Activated CD4-positive, CD25-positive, alpha-beta regulatory T cell (primary cell): Measurements from ENCODE around the gene CCDC182.

ENCODE experiments used
- DNase-seq, 4 experiments: peaks; one replicate each; lab custom pipeline; 2025; lab: John Stamatoyannopoulos, UW

Gene CCDC182

DNA sequence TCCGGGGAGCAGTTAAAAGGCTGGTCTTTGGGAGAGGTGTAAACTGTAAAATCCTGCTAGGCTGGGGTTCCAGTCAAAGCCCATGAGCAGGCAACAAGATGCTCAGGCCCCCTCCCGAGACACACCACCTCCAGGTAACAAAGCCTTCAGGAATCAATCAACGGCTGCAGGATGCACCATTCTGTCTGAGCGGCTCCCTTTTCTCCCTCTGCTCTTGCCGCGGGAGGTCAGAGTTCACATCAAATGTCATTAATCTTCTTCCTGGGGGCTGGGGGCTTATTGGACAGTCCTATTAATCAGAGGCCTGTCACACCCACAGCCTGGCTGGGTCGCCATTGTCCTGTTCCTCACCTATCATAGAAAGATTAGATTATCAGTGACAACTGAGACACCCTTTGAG is 11.9 kb upstream of the CCDC182 start:
- no peak for DNase-seq

DNA sequence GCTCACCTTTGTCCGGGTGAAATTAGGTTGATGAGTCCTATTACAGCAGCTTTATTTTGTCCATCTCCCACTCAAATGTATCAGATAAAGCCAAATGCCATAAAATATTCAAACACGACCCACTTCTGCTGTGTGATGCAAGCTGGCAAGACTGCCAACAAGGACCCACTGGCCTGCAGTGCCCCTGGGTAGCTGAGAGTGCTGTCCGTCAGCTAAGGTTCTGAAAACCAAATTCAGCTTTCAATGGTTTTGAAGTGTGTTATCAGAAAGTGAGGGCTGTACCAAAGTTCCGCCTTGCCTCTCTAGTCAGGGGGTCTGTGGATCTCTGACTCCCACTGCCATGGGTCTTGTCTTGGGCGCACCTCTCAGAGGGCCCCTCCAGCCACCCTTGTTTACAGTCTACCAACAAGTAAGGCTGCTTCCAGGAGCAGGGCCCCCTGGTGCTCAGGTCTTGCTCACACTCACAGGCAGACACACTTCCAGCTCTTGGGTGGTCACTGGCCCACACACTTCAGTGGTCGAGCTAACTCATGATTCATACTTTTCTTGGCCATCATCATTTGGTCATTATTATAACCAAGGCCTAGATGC is 10.5 kb upstream of the CCDC182 start:
- DNase-seq = no peak

DNA sequence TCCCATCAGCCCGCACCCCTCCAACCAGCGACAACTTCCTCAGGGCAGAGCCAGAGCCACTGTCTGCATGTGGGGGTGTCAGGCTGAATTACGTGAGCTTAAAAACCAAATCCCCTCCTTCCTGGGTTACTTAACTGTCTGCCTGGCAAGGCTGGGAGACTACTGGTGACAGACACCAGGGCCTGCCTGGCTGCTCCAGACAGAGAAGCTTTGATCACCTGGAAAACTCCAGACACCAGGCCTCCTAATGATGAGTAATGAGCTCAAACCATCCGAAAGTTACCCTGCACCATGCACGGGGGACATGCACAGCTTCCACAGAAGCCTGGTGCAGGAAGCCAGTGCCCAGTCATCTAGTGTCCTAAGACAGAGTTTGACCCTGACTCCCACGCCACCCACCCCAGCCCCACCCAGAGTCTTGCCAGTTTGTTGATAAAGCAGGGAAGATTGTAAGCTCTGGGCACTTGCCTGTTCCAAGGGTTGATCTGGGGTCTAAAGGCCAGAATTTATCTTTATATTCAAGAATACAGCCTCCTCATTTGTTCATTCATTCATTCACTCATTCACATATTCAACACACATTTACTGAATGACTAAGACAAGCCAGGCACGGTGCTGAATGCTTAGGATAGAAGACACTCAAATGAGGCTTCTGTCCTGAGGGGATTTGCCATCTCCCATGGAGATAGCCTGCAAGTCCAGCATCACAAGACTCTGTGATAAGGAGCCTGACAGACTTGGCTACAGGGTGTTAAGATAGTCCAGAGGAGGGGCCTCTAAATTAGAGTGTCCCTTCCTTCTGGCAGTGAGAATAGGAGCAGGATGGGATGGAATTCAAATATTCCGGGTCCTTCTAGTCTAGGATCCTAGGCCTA is 7.2 kb upstream of the CCDC182 start:
- DNase-seq = no peak

DNA sequence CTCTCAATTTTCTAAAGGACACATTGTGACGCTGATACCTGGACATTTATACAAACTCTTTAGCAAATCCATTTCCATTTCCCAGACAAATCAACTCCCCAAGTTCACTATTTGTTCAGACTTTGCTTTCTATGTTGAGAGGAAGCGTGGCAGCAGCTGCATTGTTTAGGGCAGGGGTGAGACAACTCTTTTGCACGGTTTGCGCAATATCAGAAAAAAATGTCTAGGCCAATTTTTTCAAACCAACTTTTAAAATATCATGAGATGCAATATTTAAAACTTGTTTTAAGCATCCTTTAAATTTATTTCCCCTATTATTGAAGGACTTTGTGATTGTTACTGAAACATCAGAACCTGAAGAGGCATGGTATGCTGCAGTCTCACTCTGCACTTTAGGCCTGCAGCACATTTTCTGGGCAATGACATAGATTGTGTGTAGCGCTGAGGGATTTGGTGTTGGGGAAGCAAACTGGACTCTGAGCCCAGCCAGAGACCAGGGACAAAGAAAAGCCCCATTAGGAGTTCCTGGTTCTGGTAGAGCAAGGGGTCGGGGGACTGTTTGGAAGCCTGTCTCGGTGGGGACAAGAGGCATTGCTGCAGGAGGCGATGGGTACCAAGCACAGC is 6.4 kb upstream of the CCDC182 start:
- DNase-seq = no peak

DNA sequence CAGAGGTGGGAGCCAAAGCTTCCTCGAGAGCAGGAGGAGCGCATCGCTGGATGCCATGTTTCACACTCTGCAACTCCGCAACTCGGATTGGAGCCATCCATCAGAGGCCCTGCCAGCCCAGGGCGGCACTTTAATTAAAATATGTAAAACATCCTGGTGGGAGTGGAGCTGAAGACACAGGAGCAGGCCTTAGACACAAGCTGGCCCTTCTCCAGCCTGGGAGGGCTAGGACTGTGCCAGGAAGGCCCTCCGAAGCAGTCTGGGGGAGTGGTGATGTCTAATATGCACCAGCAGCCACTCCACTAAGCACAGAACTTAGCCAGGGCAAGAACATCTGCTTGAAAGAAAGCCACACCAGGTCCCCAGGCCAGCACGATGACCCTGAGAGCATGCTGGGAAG is 5.8 kb upstream of the CCDC182 start:
- no peak for DNase-seq

GRCh38 chr17:57750109-57750871 is 5.2 kb upstream of the CCDC182 start:
- no peak for DNase-seq

DNA sequence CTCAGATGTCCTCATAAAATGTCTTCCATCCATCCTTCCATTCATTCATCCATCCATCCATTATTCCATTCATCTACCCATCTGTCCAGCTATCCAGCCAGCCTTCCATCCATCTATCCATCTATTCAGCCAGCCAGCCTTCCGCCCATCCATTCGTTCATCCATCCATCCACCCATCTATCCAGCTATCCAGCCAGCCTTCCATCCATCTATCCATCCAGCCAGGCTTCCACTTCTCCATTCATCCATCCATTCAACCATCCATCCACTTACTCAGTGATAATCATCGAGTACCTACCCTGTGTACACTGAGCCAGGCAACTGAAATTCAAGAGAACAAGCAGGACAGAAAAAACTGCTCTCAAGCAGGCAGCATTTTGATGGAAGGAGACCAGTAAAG is 4.6 kb upstream of the CCDC182 start:
- no peak for DNase-seq

- DNase-seq = no peak
These were observed 2.3 kb upstream of the CCDC182 start for GRCh38 chr17:57747221-57748017.

GRCh38 chr17:57746221-57746620 is 1.1 kb upstream of the CCDC182 start:
- no peak for DNase-seq

GRCh38 chr17:57744195-57745170 is 616 bp downstream of the CCDC182 start:
- no peak for DNase-seq

DNA sequence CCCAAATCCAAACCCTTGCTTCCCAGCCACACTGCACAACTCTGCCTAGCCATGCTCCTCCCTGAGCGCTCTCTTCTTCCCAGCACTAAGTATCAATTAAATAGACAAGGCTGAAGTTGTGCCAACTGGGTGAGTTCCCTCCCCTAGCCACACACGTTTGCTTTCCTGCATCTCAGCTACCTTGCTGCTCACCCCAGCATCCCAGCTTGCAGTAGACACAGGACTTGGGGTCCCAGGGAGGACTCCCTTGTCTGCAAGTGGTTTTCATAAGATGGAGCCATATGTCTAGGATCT is 4.9 kb downstream of the CCDC182 start:
- DNase-seq = no peak

- no peak for DNase-seq
These were observed 5.5 kb downstream of the CCDC182 start for GRCh38 chr17:57739402-57740234.

- no peak for DNase-seq
These were observed 7.6 kb downstream of the CCDC182 start for GRCh38 chr17:57737450-57737849.

GRCh38 chr17:57735707-57736106 is 9.4 kb downstream of the CCDC182 start:
- no peak for DNase-seq

DNA sequence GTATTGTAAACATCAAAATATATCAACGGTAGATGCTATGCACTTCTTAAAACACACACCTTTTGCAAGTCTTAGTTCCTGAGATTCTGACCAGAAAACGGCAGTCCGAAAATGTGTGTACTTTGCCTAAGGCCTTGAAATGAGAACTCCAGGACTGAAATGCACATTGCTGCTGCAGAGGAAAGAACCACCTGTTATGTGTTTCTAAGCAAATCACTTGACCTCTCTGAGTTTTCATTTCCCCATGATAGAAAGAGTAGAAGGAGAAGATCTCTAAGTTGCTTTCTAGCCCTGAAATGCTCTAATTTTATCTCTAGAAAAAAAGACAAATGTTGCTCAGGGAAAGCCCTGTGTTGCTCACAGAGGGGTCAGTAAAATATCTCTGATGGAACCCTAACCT is 9.9 kb downstream of the CCDC182 start:
- DNase-seq = no peak

DNA sequence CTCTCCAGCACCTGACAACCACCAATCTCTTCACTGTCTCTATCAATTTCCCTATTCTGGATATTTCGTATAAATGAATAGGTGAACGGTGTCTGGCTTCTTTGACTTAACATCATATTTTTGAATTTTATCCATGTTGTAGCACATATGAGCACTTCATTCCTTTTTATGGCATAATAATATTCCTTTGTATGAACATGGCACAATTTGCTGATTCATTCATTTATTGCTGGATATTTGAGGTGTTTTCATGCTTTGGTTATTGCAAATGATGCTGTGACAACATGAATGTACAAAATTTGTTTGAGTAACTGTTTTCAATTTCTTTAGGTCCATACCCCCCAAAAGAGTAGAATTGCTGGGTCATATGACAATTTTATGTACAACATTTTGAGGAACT is 12.0 kb downstream of the CCDC182 start:
- no peak for DNase-seq

GRCh38 chr17:57732062-57732461 is 13.0 kb downstream of the CCDC182 start:
- DNase-seq = no peak

DNA sequence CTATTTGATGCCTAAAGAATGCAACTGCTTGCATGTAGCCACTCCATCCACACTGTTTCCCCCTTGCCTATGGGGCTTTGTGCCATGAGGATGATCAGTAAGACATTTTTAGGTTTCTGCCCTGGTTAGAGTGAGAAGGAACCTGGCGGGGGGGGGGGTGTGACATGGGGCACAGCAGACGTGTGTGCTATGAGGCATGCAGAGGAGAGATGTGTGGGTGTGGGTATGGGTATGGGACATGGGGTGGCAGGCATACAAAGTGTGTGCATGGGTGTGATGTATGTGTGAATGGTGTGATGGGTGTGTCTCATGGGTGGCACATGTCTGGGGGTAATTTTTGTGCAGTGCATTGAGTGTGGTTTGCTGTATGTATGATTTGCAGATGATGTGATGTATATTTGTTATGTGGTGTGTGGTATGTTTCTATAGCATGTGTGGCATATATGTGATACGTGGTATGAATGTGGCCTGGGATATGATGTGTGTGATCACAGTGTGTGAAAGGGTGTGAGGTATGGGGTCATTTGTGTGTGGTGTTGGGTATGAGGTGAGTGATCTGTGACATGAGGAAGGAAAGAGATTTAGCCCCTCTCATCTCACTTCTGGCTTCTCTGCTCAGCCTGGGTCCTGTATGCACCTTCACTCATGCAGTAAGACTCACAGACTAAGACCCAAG is 14.9 kb downstream of the CCDC182 start:
- no peak for DNase-seq

DNA sequence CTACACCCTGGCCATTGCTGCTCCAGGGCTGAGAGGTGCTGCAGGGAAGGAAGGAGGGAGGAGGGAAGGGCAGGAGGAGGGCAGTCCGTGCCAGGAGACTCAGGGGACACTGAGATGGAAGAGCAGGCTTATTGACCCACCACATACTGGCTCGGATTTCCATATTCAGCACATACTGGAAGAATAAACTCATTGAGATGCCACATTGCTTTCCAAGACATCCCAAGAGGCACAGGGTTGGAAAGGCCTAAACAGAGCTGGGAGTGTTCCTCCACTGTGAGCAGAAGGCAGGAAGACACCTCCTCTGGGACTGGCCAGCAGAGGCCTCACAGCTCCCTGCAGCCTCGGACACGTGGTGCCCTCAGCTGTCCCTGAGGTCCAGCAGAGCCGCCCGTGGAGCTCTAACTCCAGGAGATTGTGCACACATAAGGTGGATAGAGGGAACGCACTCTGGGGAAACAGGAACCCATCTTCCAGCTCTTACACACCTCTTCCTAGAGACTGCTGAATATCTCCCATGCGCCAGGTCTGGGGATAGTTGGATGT is 17.4 kb downstream of the CCDC182 start:
- no peak for DNase-seq
